Activated CD8-positive, alpha-beta memory T cell treated with anti-CD3 and anti-CD28 coated beads, Interleukin-2, amount 50 U/mL, for 4 hours (primary cell): ENCODE measurements around the gene COL4A1.

ENCODE experiments used
- DNase-seq: peaks from one replicate; pipeline ENCODE4 v3.0.0-alpha.2; 2020

Gene COL4A1

DNA sequence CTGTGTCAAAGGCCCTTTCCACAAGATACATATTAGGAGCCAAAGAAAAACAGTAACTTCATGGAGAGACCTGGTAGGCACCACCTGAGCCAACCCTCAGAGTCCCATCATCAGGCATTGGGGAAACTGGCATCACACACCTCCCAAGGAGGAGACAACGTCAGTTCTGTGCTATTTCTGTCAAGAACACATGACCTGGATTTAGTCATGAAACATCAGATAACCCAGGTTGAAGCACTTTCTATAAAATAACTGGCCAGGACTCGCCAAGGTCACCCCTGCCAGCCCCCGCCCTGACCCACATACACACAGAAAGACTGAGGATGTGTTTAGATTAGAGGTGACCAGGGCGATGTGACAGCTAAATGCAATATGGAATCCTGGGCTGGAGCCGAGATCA is 35.6 kb downstream of the COL4A1 start:
- DNase-seq: no peak

DNA sequence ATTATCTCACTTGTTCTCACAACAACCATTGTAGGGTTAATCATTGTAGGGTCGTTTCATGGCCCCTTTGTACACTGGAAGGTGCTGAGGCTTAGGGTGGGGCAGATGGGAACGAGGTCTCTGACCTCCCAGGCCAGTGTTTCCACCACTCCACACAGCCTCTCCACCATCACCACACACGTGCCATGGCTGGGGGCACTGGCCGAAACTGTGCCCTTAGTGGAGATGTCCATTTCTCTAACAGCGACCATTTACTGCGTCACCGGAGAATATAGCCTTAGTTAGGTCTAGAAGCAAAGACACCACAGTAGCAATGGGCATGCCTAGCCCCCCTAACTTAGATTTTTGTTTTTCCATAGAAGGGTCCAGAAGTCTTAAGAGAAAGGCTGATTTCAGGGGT is 36.5 kb downstream of the COL4A1 start:
- no peak for DNase-seq

DNA sequence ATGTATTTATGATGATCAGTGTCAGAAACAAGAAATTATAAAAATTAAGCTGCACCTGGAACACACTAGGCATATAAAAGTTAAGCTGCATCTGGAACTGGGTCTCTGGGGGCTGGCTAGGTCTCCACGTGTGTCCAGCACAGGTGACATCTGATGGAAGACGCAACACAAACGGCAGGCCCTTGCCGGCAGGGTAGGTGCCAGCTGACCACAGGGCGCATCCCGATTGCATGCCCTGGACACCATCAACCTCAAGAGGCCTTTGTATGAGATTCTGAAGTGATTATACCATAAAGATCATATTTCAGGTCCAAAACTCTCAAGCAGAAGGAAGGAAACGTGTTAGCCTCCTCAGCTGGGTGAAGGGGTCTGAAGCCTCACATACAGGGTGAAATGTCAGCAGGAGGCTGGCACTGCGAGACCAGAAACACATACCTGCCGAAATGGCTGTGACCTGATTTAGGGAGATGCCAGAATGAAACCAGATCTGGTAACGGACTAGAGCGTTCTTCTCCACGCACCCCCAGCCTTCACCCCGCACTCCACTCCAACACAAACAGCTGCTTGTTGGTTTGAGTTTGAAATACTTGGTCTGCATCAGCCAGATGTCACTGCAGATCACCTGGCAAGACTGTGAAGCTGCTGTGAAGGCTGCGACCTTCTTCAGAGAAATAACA is 37.3 kb downstream of the COL4A1 start:
- DNase-seq: no peak

DNA sequence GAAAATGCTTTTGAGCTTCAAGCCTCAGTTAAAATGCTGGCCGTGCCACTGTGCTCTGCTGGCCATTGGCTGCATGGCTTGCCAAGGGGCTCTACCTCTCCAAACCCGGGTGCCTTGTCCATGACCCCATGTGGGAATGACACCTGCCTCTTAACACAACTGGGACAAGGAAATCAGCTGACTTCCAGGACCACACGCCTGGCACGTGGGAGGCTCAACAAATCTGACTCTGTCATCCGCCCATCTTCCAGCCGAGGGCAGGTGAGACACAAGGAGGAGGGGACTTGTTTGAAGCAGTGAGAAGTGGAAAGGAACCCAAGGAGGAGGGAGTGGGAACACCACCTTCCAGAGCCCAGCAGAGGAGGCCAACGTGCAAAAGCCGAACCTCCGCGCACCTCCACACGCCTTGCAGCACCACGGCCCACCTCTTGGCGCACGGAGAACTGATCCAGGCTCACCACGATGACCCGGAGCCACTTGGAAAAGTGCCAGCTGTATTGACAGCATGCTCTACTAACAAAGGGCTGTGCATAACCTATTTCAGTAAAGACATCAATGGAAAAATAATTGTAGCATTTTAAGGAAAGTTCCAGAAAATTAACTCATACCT is 38.3 kb downstream of the COL4A1 start:
- no peak for DNase-seq

DNA sequence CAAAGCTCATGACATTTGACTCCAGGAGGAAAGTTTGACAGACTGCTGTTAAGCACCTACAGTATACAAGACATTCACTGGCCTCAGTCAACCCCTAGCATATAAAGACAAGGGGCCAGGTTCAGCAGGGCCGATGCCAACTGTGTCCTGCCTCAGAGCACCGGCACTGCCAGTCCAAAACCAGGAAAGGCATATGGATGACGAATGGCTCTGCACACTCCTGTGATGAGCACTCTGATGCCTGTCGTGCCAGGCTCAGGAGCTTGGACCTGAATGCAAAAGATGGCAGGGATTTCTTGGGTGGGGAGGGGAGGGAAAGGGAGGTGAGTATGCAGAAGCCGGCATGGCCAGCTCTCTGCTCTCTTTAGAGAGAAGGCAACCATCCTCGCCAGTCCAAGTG is 38.9 kb downstream of the COL4A1 start:
- no peak for DNase-seq

DNA sequence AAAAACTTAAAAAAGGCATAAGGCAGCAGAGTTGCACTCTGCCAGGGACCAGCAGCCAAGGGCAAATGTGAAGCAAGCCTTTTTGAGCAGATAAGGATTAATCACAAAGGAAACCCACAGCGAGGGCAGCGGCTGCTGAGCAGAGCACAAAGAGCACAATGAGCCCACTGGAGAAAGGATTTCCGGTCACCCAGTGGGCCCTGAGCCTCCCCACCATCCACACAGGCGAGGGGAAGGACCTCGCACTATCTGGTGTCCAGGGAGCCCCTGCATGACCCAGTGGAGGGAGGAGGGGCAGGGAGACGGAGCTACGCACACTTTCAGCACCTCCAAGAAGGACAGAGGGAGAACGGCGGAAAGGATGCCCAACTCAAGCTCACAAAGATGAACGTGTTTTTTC is 40.0 kb downstream of the COL4A1 start:
- no peak for DNase-seq

DNA sequence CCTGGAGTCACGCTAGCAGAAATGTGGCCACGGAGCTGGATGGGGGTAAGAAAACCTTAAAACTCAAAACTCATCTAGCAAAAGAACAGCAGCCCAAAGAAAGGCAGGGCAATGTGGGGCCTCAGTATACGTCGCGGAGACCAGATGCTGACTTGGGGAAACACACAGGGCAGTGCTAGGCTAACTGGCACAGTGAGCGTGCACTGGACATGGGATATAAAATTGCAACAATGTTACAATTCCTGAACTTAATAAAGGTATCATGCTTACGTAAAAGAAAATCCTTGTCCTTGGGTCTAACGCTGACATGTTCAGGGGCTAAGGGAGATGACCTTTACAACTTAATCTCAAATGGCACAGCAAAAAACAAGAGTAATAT is 40.5 kb downstream of the COL4A1 start:
- no peak for DNase-seq

DNA sequence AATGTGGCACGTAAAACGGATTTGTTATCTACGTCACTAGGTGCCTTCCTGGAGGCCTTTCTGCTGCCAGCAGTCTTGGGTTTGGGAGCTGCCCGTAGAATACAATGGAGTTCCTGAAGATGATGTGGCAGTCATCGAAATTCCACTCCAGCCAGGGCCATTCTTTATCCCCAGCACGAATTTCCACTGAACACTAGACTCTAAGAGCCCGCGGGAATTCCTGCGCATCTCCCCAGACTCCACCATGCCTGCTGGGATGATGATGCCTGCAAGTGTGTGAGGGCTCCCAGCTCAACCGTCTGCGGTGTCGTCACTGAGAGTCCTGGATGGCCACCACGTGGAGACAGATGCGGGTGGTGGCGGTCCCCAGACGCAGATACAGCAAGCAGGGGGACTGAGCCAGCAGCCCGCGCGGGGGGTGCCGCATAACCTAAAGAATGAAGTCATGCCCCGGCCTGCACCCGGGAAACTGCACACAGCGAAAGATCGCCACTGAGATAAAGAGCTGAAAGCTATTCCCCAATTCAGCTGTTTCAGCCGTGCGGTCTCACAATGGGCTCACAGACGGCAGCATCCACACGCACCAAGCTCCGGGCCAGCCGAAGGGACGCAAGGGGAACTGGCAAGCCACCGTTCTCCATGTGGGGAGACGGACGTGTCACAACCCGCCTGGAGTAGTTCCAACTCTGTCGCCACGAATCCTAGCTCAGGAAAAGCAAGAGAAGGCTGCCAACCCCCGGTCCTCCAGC is 41.1 kb downstream of the COL4A1 start:
- DNase-seq: no peak

DNA sequence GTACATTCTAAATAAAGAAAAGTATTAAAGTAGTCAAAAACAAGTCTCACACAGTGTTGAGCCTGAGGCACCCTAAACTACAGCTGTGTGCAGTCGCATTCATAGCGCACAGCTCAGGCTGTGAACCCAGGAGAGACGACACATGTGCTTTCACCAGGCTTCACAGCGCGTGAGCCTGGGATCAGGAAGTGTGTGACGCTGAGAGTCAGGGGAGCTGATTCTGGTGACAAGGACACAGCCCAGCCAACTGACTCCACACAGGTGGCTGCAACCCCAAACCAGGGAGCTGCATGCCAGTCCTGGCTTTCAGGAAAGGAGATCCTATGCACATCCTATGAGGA is 41.6 kb downstream of the COL4A1 start:
- no peak for DNase-seq

DNA sequence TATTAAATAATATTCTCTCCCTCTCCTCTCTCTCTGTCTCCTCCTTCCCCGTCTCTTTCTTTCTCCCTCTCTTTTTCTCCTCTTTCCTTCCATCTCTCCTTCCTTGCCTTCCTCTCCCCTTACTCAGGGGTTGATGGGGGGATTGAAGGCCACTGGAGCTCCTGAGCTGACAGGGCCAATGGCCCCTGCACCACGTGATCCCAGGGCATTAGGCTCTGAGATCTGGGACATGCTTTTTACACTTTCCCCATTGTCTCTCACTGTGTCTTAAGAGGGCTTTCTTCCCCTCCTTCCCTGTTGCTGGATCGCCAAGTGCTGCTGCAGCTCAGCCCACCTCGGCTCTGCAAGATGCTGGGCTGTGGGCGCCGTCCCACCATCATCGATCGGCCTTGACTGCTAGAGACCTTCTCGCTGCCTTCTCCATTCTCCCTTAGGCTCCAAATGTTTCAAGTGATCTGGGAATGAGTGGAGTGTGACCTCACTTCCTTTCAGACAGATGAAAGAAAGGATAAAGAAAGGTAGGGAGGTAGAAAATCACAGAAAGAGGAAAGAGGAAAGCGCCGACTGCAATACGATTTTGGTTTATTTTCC is 42.2 kb downstream of the COL4A1 start:
- DNase-seq: no peak

DNA sequence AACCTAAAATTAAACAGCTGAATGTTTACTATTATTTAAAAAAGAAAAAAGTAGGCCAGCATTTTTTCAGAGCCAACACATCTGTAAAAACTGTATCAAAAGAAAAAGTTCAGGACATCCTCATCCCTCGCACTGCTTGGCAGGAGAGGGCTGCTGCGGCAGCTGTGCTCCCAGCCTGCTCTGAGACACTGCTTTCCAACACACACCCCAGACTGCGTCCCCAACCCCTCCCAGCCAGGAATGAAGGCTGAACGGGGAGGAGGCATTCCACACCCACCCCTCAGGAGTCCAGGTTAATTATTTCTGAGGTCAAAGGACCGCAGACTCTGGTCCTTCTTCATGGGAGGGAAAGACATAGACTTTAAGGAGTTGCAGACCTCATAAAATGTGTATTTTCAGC is 43.1 kb downstream of the COL4A1 start:
- DNase-seq: no peak

DNA sequence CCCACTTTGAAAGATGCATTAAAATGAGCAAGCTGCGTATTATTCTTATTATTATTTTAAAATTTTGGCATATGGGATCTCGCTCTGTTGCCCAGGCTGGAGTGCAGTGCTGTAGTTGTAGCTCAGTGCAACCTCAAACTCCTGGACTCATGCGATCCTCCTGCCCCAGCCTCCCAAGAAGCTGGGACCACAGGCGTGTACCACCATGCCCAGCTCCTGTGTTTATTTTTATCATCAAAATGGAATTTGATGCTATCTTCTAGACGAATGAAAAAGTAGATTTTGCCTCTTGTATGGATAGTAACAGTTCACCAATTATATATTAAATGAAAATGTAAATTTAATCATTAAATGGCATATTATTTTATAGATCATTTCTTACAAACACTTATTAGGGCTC is 43.6 kb downstream of the COL4A1 start:
- DNase-seq: no peak

DNA sequence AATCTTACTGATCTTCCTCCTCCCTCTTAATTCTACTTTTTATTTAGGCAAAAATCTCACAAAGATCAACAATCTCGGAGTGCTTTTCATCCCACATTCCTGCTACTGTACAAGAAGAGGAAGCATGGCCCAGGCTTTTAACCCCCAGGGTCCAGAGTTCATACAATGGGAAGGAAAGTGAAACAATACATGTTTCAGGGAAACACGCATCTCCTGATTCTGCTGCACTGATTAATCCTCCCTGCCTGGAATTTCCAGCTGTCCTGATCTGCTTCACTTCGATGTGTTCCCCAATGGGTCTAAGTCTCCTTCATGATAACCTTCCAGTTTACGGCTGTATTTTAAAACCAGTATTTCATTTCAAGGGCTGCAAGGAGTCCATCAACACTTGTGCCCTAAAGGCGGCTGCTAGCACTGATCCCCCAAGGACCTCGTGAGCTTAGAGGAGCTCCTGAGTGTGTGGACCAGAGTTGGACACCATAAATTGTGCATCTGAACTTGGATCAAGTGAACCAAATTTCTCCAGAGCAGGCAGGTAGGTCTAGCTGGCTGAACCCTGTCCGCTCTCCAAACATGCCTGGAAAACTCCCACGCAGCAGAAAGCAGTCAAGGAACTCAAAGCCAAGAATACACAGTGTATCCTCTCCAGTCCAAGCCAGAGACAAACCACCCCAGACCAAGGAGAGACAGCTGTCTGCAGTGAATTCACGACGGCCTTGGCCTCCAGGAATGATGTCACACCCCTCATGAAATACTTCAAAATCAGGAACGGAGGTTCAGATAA is 44.3 kb downstream of the COL4A1 start:
- DNase-seq: no peak

DNA sequence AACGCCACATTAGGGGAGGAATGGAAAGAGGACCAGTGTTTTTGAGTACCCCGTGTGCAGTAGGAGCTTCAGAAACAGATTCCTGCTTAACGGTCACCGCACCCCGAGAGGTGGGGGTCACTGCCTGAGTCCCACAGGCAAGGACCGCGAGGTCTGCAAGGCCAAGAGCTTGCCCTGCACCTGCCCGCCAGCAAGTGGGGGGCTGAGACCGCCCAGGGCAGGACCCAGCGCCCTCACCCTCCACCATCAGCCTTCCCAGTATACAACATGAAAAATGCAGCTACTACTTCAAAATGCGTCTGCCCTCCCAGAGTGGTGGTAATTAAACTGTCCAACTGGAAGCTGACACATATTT is 44.9 kb downstream of the COL4A1 start:
- DNase-seq: no peak

DNA sequence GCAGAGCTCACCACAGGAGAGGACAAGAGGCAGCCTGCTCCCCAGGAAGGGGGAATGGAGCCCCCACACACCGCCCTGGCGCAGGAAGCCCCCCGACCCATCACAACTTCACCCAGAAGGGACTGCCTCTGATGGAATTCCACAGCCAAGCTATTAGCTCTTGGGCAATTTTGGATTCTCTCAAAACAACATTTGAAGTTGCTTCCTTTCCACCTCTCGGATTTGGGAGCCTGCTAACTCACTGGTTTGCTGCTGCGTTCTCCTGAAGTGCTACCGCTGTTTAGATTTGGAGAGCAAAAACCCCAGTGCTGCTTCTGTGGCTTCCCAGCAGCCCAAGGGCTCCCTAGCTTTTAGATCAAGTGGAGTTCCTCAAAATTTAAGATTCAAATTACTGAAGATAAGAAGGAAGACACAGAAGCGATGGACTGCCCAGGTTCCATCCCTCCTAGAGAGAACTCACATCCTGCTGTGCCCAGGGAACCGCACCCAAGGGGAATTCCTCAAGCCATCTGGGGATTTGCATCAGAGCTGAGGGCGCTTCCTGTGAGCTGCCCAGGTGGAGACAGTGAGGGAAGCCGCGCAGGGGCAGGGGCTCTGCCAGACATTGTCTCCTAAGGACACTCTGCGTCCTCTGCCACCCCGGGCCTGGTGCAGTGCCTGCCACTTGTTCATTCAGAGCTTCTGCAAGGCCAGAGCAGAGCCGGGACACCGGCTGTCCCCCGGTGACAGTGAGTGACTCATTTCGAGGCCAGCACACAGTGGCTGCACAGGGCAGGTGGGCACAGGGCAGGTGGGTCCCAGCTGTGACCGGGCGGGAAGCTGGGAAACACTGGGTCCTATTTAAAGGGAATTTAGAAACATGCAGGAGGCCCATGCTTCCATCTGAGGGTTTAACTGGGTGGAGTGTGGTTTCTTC is 45.5 kb downstream of the COL4A1 start:
- no peak for DNase-seq

DNA sequence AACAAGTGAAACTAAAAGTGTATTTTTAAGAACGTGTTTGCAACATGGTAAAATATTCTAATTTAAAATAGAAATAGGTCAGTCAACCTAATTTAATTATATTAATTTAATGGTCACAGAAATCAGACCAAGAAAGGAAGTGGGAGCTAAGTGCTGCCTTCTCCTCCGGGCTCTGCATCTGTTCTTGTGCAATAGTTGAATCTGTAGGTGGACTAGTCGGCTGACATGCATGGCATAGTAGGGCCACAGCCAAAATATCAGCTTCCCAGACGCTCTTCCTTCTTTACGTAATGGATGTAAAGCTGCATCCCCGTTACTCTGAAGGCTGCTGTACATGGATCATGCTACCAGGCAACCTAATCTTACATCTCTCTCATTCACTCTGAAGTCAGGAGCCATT is 47.3 kb downstream of the COL4A1 start:
- no peak for DNase-seq

DNA sequence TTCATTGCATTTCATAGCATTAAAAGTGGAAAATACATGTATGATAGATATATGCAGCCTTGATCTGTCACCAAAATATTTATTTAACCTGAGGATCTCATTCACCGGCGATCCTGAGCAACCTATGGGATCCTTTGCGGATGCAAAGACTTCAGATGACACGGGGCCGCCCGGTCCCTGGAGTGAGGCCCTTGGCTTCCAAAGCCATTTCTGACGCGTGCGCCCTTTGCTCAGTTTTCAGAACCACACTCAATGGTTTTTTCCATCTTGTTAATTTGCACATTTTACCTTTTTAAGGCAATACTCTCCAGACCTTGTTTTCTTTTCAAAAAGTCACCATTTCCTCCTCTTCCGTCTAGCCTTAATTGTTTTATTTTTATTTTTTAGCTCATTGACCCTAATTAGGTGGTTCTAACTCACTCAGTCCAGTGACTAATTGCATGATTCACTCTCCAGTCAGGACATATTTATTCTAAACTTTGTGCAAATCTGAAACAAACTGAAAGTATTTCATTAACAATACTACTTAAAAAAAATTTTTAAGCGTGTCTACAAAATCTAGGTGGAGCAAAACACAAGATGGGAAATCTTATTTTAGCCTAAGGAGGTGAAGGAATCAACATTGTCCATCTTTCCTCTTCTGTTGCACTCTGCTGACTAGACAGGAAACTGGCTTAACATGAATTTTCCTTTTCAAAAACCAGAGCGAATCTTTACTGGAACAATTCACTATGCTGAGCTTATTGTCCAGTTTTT is 47.9 kb downstream of the COL4A1 start:
- DNase-seq: no peak

DNA sequence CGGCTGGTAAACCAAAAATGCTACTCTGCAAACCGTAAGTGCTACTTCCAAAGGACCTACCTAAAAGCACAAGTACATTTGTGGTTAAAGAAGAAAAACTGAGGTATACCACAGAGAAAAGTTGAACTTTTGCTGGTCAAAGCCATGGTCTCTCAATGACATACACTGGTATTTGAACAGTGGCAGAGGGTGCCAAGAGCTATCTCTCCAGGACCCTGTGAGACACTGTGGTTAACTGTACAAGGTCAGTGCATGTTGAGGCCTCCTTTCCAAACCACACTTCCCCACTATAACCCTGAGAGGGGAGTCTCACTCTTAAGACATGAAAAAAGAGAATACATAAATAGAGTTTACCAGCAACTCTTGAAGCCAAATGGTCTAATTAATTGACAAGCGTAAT is 49.5 kb downstream of the COL4A1 start:
- DNase-seq: no peak

DNA sequence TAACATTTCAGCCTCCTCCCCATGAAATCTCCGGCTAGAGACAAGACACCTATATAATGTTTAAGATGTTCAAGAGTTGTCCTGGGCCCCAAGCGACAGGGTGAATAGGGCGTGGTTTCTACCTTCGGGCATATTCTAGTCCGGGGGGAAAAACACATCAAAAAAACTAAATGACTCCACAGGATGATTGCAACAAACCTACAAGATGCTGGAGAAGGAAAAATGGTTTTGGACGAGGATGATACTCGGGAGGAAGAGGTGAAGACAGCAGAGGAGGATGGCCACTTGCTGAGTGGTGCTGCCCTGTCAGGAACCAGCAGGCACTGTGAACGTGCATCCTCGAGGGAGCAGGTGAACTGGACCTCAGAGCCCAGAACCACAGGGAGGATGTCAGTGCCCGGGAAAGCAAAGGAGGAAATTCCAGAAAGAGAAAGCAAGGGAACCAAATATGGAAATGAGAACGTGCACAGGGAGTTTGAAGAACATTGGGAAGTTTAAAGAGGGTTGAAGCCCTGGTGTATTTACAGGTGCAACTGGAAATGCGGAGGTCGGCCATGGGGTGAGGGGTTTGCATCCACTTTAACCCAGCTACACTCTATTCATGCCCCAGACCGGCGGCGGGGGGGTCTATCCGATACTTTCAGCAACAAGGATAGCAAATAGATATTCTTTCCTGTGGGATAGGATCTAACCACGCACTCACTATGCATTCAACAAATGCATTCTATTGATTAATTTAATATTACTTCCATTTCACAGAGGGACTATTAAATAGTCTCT is 50.6 kb downstream of the COL4A1 start:
- no peak for DNase-seq

DNA sequence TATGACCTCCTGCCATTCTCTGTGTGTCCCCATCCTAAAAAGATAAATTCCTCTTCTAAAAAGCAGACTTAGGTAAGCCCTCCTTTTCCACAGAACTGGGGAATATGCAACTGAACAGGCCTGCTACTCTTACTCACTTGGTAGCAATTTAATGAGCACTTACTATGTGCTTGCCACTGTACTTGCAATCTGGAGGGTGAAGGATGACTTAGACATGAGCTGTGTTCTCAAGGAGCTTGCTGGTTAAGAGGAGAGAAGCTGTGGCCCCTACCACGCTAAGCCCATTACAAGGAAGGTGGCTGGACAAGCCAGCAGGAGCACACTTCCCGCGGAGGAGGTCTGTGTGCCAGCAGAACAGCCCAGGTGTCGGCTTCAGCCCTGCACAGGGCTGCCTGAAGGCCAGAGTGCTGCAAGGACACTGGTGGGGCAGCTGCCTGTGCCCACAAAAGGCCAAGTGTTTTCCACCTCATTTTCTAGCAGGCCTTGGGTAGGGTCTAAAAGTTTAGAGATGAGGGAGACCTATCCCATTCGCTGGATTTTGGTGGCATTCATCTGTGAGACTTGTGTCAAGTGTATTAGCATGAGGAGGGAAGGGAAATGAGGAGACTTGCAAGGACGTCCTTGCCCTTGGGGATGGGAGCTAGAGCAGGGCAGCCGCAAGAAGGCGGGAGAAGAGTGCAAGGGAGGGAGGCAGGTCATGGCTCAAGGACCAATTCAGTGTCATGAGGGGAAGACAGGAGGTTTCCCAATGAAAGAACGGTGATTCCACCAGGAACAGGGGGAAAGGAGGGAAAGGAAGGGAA is 52.0 kb downstream of the COL4A1 start:
- DNase-seq: no peak
